Thoracic aorta (tissue), 2 donors: Measurements from ENCODE around the gene A3GALT2. TPM values are rescaled to one million over a fixed set of nuclear protein-coding genes. Genes with fewer than 3 reads are reported as not detected.
A peak's percentile ranks its signal among the peaks of the same experiment; 100 is the strongest.

Source experiments
- ATAC-seq: fragments of 150-250 bp; one replicate; pipeline ENCODE4 v1.8.0; 2017; ENCODE audit warnings: low read depth; ENCODE audit not compliant: insufficient number of reproducible peaks, low FRiP score
- DNase-seq: peaks from one replicate; pipeline ENCODE4 v3.0.0-alpha.2; 2020; ENCODE audit warnings: low spot score
- H3K27ac ChIP-seq, 2 donors: fragments of 200-600 bp; sonication (generic); 1 replicate in 1 of 2; 2 replicates in 1 of 2; pipeline ENCODE4 v1.5.1; 2016; ENCODE audit warnings: mild to moderate bottlenecking in 2 of 2, moderate library complexity in 2 of 2
- H3K27me3 ChIP-seq: fragments of 200-600 bp; sonication (generic); replicated peaks from 2 replicates; pipeline ENCODE4 v1.6.0; 2016; ENCODE audit warnings: mild to moderate bottlenecking; ENCODE audit not compliant: insufficient read depth
- H3K36me3 ChIP-seq: fragments of 200-600 bp; sonication (generic); one replicate; pipeline ENCODE4 v1.5.1; 2016
- H3K4me1 ChIP-seq, 2 donors: fragments of 200-600 bp; sonication (generic); 1 replicate in 1 of 2; 2 replicates in 1 of 2; pipeline versions ENCODE4 v1.5.1 to v1.6.0; 2016; ENCODE audit warnings: low read depth in 2 of 2, mild to moderate bottlenecking in 1 of 2; ENCODE audit not compliant: control insufficient read depth in 1 of 2
- H3K4me3 ChIP-seq: fragments of 200-600 bp; sonication (generic); 2 replicates; pipeline ENCODE4 v1.5.1; 2016; ENCODE audit warnings: mild to moderate bottlenecking
- H3K9me3 ChIP-seq: fragments of 200-600 bp; sonication (generic); 2 replicates; pipeline ENCODE4 v1.5.1; 2016
- total RNA-seq, 2 donors: library from RNA; depleted of rRNA; stranded (reverse); fragments of >200 nt; gene quantifications; one replicate each; pipeline versions ENCODE4 v1.1.0 to v1.2.3, GENCODE V29; 2016
- TF ChIP-seq, protein P1 (sequence below): fragments of 200-600 bp; sonication (generic); IDR thresholded peaks from one replicate; pipeline ENCODE4 v1.5.1; 2019; ENCODE audit warnings: antibody characterized with exemption

The A3GALT2 gene
- total RNA-seq, 2 donors from 2014 or later: 0.54 to 0.71 TPM

DNA sequence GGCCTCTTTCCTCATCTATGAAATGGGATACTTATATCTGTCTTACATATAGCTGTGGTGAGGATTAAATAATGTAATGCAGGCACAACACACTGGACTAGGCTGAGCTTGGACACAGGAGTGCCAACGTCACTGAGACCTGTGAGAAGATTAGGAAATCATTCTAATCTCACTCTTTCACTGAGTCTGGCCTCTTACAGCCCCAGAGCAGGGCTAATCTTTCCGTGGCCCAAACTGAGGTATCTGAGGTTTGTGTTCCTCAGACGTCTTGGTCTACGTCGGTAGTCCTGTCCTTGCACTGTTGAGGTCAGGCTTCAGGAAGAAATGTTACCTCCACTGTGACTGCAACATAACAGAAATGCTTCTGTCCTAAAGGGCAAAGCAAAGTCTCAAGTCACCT, 22.6 kb upstream of the A3GALT2 start:
- ATAC-seq (no peak), DNase-seq (no peak)
- Histone ChIP-seq H3K36me3 (peaks cover 5% of the 10 kb centered on the region), H3K4me3 (no peak overlapping the region), H3K9me3 (no peaks in the 10 kb centered on the region), H3K27ac (peak overlapping the region; percentile 95 to 97), H3K4me1 (peaks cover 81 to 92% of the 10 kb centered on the region in 2 donors), H3K27me3 (no peaks in the 10 kb centered on the region)
- TF ChIP-seq, protein P1, sequence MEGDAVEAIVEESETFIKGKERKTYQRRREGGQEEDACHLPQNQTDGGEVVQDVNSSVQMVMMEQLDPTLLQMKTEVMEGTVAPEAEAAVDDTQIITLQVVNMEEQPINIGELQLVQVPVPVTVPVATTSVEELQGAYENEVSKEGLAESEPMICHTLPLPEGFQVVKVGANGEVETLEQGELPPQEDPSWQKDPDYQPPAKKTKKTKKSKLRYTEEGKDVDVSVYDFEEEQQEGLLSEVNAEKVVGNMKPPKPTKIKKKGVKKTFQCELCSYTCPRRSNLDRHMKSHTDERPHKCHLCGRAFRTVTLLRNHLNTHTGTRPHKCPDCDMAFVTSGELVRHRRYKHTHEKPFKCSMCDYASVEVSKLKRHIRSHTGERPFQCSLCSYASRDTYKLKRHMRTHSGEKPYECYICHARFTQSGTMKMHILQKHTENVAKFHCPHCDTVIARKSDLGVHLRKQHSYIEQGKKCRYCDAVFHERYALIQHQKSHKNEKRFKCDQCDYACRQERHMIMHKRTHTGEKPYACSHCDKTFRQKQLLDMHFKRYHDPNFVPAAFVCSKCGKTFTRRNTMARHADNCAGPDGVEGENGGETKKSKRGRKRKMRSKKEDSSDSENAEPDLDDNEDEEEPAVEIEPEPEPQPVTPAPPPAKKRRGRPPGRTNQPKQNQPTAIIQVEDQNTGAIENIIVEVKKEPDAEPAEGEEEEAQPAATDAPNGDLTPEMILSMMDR: no peak

DNA sequence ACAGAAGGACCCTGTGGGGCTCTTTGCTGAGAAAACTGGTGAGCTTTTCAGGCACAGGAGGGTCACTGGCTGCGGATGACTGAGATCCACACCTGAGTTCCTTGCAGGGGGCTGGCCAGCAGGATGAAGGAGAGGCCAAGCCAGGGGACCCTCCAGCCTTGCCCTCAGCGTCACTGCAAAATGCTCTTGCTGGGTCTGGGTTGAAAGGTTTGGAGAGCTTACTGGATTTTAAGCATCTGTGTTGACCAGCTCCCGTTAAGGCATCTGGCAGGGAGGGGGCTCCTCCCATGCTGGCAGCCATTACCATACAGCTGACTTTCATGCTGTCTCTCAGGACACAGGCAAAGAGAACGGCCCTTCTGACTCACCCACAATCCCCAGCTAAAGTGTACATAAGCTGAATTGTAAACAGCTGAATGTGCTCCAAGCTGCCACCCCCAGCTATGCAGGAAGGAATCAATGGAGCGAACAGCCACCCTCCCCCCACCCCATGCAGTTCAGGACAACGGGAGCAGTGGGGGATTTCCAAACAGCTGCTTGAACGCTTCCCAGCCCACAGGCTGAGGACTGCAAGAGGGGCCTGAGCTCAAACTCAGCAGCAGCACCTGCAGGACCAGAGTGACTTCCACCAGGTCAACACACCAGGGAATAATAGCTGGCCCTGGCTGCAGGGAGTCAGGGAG, 21.3 kb upstream of the A3GALT2 start:
- no peaks in the 10 kb centered on the region for H3K27me3 ChIP-seq
- peaks cover 87 to 98% of the 10 kb centered on the region in 2 donors for H3K4me1 ChIP-seq
- DNase-seq (no peak), ATAC-seq (no peak)
- TF ChIP-seq, protein P1: no peak
- H3K36me3 ChIP-seq: peaks cover 5% of the 10 kb centered on the region
- H3K4me3 ChIP-seq: peak overlapping the region; percentile 24
- peak overlapping the region; percentile 61 to 95 for H3K27ac ChIP-seq
- no peaks in the 10 kb centered on the region for H3K9me3 ChIP-seq

DNA sequence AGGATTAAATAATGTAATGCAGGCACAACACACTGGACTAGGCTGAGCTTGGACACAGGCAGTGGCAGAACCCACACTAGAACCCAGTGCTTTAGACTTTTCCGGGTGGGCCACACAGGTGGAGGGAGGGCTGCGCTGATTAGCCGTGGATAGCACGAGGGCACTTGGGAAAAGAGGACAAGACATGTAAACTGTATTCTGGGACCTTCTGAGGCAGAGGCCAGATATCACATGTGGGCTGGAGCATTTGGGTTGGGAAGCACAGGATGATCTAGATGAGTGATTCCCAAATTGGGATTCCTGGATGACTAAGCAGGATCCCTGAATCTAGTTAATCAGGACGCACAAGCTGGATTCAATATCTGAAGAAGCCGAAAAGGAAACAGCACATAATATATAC, 20.3 kb upstream of the A3GALT2 start:
- H3K4me1 ChIP-seq: peaks cover 96 to 100% of the 10 kb centered on the region in 2 donors
- DNase-seq: no peak
- H3K36me3 ChIP-seq: peaks cover 5% of the 10 kb centered on the region
- peak overlapping the region; percentile 20 for H3K4me3 ChIP-seq
- no peaks in the 10 kb centered on the region for H3K27me3 ChIP-seq
- peak overlapping the region; percentile 95 for H3K27ac ChIP-seq
- TF ChIP-seq, protein P1: no peak
- no peaks in the 10 kb centered on the region for H3K9me3 ChIP-seq
- ATAC-seq: no peak

DNA sequence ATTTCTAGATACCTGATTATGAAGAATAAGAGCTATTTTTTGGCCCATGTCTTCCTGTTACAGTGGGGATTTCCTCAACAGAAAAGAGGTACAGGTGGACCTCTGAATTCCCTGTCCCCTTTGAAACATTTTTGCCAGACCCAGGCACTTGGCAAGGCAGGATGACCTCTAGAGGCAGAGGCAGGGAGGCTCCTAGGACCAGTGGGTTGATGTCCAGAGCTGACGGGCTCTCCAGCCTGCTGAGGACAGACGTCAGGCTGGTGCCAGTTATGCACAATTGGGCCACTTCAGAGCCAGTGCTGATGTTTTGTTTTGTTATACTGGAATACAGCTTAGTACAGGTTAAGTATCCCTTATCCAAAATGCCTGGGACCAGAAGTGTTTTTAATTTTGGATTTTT, 18.5 kb upstream of the A3GALT2 start:
- Histone ChIP-seq H3K4me3 (peak overlapping the region; percentile 56), H3K4me1 (peaks cover 96 to 100% of the 10 kb centered on the region in 2 donors), H3K27ac (peak overlapping the region; percentile 95), H3K9me3 (no peaks in the 10 kb centered on the region), H3K36me3 (peaks cover 5% of the 10 kb centered on the region), H3K27me3 (no peaks in the 10 kb centered on the region)
- ATAC-seq (no peak), DNase-seq (no peak)
- TF ChIP-seq, protein P1: no peak

DNA sequence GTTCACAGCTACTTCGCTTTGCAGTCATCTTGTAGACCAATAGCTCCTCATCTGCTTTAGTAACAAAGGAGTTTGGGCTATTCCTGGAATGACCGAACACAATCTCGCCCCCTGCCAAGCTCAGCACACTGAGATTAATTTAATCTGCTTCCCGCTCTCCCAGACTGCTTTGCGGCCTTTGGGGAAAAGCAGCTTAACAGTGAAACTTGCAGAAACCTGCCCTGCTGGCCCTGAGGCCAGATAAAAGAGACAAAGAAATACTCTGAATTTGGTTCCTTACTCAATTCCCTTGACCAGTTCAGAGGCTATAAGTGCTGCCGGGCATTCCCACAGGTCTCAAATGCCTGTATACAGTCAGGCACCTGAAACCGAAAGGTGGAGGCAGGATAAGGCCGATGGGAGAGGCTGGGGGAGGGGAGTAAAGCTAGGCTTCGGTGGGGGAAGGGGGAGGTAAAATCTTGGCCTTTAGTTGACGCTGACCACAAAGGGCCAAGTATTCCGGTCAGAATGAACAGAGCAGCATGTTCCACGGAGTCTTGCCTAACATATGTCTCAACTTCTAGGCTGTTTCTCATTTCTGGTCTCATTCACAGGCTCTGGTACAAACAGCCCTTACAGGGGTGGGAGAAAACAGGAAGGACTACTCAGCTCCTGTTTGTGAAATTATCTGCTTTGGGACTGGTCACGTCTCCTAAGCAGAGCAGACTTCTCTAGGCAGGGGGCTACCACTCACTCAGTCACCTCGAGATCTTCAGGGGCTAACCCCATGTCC, 17.7 kb upstream of the A3GALT2 start:
- peaks cover 96 to 100% of the 10 kb centered on the region in 2 donors for H3K4me1 ChIP-seq
- ATAC-seq: peak; percentile 54
- H3K36me3 ChIP-seq: peaks cover 6% of the 10 kb centered on the region
- H3K27me3 ChIP-seq: no peaks in the 10 kb centered on the region
- peak overlapping the region; percentile 56 for H3K4me3 ChIP-seq
- peak overlapping the region; percentile 95 for H3K27ac ChIP-seq
- TF ChIP-seq, protein P1: no peak
- no peaks in the 10 kb centered on the region for H3K9me3 ChIP-seq
- DNase-seq: no peak
